NB4 (cell line): ENCODE results near the gene IL17RA.

Source experiments
- CTCF ChIP-seq: IDR thresholded peaks from one replicate; pipeline ENCODE4 v1.5.1; 2012; ENCODE audit warnings: low read depth, low read length
- MAX ChIP-seq: IDR thresholded peaks from 2 replicates; pipeline ENCODE4 v1.6.1; 2011; ENCODE audit warnings: low read depth, low read length
- MYC ChIP-seq: IDR thresholded peaks from 2 replicates; pipeline ENCODE4 v1.6.1; 2011; ENCODE audit warnings: low read depth, low read length
- POLR2A ChIP-seq: IDR thresholded peaks from 2 replicates; pipeline ENCODE4 v1.6.1; 2011; ENCODE audit warnings: mild to moderate bottlenecking; ENCODE audit not compliant: insufficient read length; ENCODE audit errors: extremely low read depth

GRCh38 chr22:17090550-17090949 is 5.8 kb downstream of the IL17RA start:
- TF ChIP-seq CTCF, result no peak
- no peak for TF ChIP-seq MAX
- no peak for TF ChIP-seq POLR2A
- no peak for TF ChIP-seq MYC
